ENCODE data around the gene NAV3.

NAV3 gene

DNA sequence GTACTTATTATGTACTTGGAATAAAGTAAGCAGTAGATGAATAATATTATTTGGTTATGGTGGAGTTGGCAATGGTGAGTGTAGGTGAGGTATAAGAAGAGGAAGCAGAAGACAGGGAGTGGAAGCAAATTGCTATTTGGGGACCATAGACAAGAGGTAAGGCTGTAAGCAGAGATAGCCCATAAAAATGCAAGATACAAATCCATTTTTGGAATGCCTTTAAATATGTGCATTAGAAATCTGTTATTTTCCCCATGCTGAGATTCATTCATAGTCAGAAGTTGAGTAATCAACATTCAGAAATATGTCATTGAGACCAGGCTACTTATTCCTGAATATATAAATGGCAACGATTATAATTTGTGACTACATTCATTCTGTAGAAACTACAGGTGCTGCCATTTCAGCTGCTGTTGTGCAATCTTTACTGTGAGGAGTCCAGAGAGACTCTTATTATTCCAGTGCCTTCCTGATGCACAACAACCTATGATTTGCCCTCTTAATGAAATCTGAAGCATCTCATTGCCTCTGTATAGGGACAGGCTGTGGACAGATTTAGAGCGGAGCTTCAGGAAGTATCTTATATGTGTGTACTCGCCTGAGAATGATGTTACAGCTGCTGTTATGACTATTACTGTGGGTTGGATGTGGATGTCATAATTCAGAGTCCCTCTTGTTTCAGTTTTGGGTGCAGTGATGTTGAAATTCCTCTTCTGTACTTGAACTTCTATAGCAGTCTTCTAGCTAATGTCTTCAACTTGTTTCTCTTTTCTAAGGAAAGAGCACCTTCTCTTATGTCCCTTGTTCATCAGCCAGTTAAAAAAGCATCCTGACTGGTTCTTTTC, 173.8 kb downstream of the NAV3 start:
- TF ChIP-seq, protein P1, sequence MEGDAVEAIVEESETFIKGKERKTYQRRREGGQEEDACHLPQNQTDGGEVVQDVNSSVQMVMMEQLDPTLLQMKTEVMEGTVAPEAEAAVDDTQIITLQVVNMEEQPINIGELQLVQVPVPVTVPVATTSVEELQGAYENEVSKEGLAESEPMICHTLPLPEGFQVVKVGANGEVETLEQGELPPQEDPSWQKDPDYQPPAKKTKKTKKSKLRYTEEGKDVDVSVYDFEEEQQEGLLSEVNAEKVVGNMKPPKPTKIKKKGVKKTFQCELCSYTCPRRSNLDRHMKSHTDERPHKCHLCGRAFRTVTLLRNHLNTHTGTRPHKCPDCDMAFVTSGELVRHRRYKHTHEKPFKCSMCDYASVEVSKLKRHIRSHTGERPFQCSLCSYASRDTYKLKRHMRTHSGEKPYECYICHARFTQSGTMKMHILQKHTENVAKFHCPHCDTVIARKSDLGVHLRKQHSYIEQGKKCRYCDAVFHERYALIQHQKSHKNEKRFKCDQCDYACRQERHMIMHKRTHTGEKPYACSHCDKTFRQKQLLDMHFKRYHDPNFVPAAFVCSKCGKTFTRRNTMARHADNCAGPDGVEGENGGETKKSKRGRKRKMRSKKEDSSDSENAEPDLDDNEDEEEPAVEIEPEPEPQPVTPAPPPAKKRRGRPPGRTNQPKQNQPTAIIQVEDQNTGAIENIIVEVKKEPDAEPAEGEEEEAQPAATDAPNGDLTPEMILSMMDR (IDR thresholded peaks at IDR 0.05; ENCODE audit: low read depth, low read length): no peak
- no peak for DNase-seq (ENCODE audit: extremely low read depth, low read depth)

DNA sequence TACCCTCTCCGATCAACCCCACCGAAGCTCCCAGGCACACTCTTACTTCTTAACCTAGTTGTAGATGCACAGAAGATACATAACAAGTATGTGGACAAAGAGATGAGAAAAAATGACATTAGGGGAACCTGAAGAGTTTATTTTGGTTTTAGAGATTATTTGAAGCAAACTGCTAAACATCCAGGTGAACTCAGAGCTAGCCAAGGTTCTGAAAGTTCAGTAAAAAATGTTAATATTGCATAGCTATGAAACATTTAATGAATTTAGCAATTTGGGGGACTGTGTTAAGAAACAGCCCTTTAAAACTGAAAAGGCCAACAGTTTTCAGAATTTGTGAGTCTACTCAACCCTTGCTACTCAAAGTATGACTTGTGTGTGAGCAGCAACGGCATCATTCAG, 174.4 kb downstream of the NAV3 start:
- DNase-seq (ENCODE audit: extremely low read depth, low read depth): no peak
- TF ChIP-seq, protein P1 (IDR thresholded peaks at IDR 0.05; ENCODE audit: low read depth, low read length): no peak

- DNase-seq (ENCODE audit: extremely low read depth, low read depth): no peak
- TF ChIP-seq, protein P1 (IDR thresholded peaks at IDR 0.05; ENCODE audit: low read depth, low read length): no peak
Measured at GRCh38 chr12:78007173-78007572, 176.5 kb downstream of the NAV3 start.

GRCh38 chr12:78009031-78009430, 178.3 kb downstream of the NAV3 start:
- TF ChIP-seq, protein P1 (IDR thresholded peaks at IDR 0.05; ENCODE audit: low read depth, low read length): no peak
- no peak for DNase-seq (ENCODE audit: extremely low read depth, low read depth)

GRCh38 chr12:78018171-78018910, 187.6 kb downstream of the NAV3 start:
- no peak for DNase-seq (ENCODE audit: extremely low read depth, low read depth)
- TF ChIP-seq, protein P1 (IDR thresholded peaks at IDR 0.05; ENCODE audit: low read depth, low read length): no peak

DNA sequence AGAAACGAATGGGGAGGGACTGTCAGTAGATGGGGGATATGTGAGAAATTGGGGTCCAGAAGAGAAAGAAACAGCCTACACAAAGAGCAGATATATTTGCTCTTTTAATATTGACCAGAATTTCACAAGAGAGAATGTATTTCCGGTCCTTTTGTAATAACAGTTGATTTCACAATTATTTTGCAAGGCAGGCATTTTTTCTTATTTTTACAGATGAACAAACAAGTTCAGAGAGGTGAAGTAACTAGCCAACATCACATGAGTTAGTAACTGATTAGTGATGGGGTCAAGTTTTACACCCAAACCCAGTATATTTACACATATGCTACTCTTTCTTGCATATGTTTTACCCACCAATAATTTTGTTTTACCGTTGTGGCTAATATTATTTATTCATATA, 188.2 kb downstream of the NAV3 start:
- no peak for DNase-seq (ENCODE audit: extremely low read depth, low read depth)
- TF ChIP-seq, protein P1 (IDR thresholded peaks at IDR 0.05; ENCODE audit: low read depth, low read length): no peak

- DNase-seq (ENCODE audit: extremely low read depth, low read depth): no peak
- TF ChIP-seq, protein P1 (IDR thresholded peaks at IDR 0.05; ENCODE audit: low read depth, low read length): no peak
Measured at GRCh38 chr12:78028426-78028825, 197.7 kb downstream of the NAV3 start.
